Astrocyte of the cerebellum (primary cell): ENCODE data around the gene AK8.

Experiments
- DNase-seq: peaks from one replicate; pipeline ENCODE4 v3.0.0-alpha.2; 2011; ENCODE audit warnings: low read depth
- H3K4me3 ChIP-seq: 2 replicates; pipeline ENCODE4 v1.5.1; 2011; ENCODE audit warnings: mild to moderate bottlenecking, low read depth, low read length, moderate library complexity
- CTCF ChIP-seq: IDR thresholded peaks from 2 replicates; pipeline ENCODE4 v1.5.1; 2012; ENCODE audit warnings: low read length, low read depth, moderate library complexity, mild to moderate bottlenecking; ENCODE audit errors: missing control alignments
- in situ Hi-C: cut with HindIII; loops from 2 replicates; pipeline ENCODE4 v1.10.0; 2017; ENCODE audit warnings: low sequenced_read_pairs

The AK8 gene

GRCh38 chr9:132804576-132805295 is 73.3 kb downstream of the AK8 start:
- no peak overlapping the region for H3K4me3 ChIP-seq
- DNase-seq: no peak
- in situ Hi-C loops: no loop called here
- TF ChIP-seq CTCF: no peak

- no peak for DNase-seq
- no peak overlapping the region for H3K4me3 ChIP-seq
- TF ChIP-seq CTCF: no peak
- in situ Hi-C loops: no loop called here
These were observed 75.8 kb downstream of the AK8 start for GRCh38 chr9:132802121-132802795.

- DNase-seq: no peak
- no peak for TF ChIP-seq CTCF
- in situ Hi-C loops: no loop called here
- no peak overlapping the region for H3K4me3 ChIP-seq
These were observed 76.4 kb downstream of the AK8 start for GRCh38 chr9:132801659-132802058.

GRCh38 chr9:132800038-132800648 is 77.9 kb downstream of the AK8 start:
- no peak overlapping the region for H3K4me3 ChIP-seq
- peak; percentile 87 for TF ChIP-seq CTCF
- DNase-seq: peak; percentile 39
- in situ Hi-C loops: no loop called here

GRCh38 chr9:132798817-132799790 is 79.0 kb downstream of the AK8 start:
- no peak for DNase-seq
- no peak overlapping the region for H3K4me3 ChIP-seq
- in situ Hi-C loops: no loop called here
- no peak for TF ChIP-seq CTCF
